Endothelial cell of umbilical vein (primary cell): ENCODE data around the gene CDK5RAP2.

Experiments
- EZH2 ChIP-seq: IDR thresholded peaks from 2 replicates; pipeline ENCODE4 v1.6.1; 2012; ENCODE audit warnings: borderline replicate concordance, low read depth, mild to moderate bottlenecking, moderate library complexity, low read length, inconsistent platforms; ENCODE audit not compliant: severe bottlenecking
- FOS ChIP-seq: IDR thresholded peaks from 2 replicates; pipeline ENCODE4 v1.6.1; 2011; ENCODE audit warnings: mild to moderate bottlenecking, low read length, moderate library complexity, borderline replicate concordance; ENCODE audit not compliant: insufficient read depth
- GATA2 ChIP-seq: IDR thresholded peaks from 2 replicates; pipeline ENCODE4 v1.7.0; 2011; ENCODE audit warnings: low read depth, mild to moderate bottlenecking, moderate library complexity, mixed read lengths, low read length; ENCODE audit not compliant: insufficient read length, insufficient read depth
- JUN ChIP-seq: IDR thresholded peaks from 2 replicates; pipeline ENCODE4 v1.6.1; 2011; ENCODE audit warnings: borderline replicate concordance, low read depth; ENCODE audit not compliant: insufficient read length, insufficient read depth
- POLR2A ChIP-seq: IDR thresholded peaks from 2 replicates; pipeline ENCODE4 v1.6.1; 2012; ENCODE audit warnings: low read depth, mild to moderate bottlenecking, control low read depth, low read length
- POLR2AphosphoS5 ChIP-seq: IDR thresholded peaks from 2 replicates; pipeline ENCODE4 v1.6.1; 2012; ENCODE audit warnings: low read depth, mild to moderate bottlenecking, control low read depth, low read length, moderate library complexity; ENCODE audit not compliant: insufficient read depth
- TF ChIP-seq, protein P1 (sequence below), 2 donors: IDR thresholded peaks; 1 replicate in 1 of 2; 2 replicates in 1 of 2; pipeline ENCODE4 v1.5.1; 2011; ENCODE audit warnings: low read length in 2 of 2, mild to moderate bottlenecking in 2 of 2, moderate library complexity in 2 of 2, control low read depth in 1 of 2, inconsistent platforms in 1 of 2, low read depth in 1 of 2; ENCODE audit not compliant: insufficient read depth in 1 of 2; ENCODE audit errors: extremely low read depth in 1 of 2
- TF ChIP-seq, protein P2 (sequence below): IDR thresholded peaks from 2 replicates; pipeline ENCODE4 v1.6.1; 2011; ENCODE audit not compliant: insufficient read depth, insufficient read length

DNA sequence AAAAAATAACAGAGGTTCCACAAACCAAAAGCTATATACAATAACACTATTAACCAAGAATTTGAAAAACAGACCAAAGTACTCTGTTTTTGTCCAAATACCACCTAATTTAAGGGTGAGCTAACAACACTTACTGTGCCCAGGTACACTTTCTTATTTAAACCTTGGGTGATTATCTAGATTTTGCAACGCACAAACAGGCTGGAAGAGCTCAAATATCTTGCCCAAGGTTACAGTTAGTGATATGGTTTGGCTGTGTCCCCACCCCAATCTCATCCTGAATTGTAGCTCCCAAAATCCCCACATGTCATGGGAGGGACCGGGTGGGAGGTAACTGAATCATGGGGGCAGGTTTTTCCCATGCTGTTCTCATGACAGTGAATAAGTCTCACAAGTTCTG is 58.9 kb downstream of the CDK5RAP2 start:
- TF ChIP-seq JUN (no peak), POLR2A (no peak), EZH2 (no peak), POLR2AphosphoS5 (no peak), GATA2 (no peak), FOS (no peak)
- TF ChIP-seq, protein P1, sequence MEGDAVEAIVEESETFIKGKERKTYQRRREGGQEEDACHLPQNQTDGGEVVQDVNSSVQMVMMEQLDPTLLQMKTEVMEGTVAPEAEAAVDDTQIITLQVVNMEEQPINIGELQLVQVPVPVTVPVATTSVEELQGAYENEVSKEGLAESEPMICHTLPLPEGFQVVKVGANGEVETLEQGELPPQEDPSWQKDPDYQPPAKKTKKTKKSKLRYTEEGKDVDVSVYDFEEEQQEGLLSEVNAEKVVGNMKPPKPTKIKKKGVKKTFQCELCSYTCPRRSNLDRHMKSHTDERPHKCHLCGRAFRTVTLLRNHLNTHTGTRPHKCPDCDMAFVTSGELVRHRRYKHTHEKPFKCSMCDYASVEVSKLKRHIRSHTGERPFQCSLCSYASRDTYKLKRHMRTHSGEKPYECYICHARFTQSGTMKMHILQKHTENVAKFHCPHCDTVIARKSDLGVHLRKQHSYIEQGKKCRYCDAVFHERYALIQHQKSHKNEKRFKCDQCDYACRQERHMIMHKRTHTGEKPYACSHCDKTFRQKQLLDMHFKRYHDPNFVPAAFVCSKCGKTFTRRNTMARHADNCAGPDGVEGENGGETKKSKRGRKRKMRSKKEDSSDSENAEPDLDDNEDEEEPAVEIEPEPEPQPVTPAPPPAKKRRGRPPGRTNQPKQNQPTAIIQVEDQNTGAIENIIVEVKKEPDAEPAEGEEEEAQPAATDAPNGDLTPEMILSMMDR (IDR thresholded peaks at IDR 0.05; ENCODE audit: extremely low read depth in 1 of 2, insufficient read depth in 1 of 2, low read depth in 1 of 2, low read length in 2 of 2) = no peak
- TF ChIP-seq, protein P2, sequence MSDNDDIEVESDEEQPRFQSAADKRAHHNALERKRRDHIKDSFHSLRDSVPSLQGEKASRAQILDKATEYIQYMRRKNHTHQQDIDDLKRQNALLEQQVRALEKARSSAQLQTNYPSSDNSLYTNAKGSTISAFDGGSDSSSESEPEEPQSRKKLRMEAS = no peak
